ENCODE results near the gene WNK1.

DNA sequence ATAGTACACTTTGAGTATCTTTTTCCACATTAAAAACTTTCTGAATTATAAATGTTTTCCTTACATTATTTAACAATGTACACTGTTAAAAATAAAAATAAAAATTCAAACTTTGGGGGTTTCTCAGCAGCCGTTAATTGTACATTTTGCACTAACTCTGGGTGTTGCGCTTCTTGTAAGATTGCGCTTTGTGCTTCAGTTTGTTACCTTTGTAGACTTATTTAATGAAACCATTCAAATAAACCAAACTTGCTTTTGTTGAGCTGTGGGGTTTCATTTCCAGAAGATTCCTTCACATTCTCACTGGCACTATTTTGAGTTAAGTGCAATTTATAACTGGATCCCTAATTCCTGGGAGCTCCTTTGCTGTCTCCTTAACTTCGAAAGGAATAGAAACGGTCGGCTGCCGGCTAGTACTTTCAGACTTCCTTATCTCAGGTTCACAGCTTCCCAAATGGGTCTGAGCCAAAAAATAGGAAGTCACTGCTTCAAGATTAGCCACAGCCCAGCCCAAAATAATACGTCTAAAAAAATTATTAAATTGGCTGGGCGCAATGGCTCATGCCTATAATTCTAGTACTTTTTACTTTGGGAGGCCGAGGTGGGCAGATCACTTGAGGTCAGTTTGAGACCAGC is 158.9 kb downstream of the WNK1 start:
- no peak for TF ChIP-seq CEBPB (IDR thresholded peaks at IDR 0.05)
- TF ChIP-seq, protein P1, sequence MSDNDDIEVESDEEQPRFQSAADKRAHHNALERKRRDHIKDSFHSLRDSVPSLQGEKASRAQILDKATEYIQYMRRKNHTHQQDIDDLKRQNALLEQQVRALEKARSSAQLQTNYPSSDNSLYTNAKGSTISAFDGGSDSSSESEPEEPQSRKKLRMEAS (IDR thresholded peaks at IDR 0.05), result no peak
- no peak for TF ChIP-seq ESRRA (IDR thresholded peaks at IDR 0.05; ENCODE audit: borderline replicate concordance, low read length)
- no peak for TF ChIP-seq ZFP36 (IDR thresholded peaks at IDR 0.05; ENCODE audit: borderline replicate concordance, partially characterized antibody)
- no peak for TF ChIP-seq EP300 (IDR thresholded peaks at IDR 0.05)
- TF ChIP-seq, protein P2, sequence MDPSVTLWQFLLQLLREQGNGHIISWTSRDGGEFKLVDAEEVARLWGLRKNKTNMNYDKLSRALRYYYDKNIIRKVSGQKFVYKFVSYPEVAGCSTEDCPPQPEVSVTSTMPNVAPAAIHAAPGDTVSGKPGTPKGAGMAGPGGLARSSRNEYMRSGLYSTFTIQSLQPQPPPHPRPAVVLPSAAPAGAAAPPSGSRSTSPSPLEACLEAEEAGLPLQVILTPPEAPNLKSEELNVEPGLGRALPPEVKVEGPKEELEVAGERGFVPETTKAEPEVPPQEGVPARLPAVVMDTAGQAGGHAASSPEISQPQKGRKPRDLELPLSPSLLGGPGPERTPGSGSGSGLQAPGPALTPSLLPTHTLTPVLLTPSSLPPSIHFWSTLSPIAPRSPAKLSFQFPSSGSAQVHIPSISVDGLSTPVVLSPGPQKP (IDR thresholded peaks at IDR 0.05; ENCODE audit: low read depth, low read length), result no peak
- TF ChIP-seq POLR2A (IDR thresholded peaks at IDR 0.05; ENCODE audit: low read length), result no peak
- TF ChIP-seq, protein P3, sequence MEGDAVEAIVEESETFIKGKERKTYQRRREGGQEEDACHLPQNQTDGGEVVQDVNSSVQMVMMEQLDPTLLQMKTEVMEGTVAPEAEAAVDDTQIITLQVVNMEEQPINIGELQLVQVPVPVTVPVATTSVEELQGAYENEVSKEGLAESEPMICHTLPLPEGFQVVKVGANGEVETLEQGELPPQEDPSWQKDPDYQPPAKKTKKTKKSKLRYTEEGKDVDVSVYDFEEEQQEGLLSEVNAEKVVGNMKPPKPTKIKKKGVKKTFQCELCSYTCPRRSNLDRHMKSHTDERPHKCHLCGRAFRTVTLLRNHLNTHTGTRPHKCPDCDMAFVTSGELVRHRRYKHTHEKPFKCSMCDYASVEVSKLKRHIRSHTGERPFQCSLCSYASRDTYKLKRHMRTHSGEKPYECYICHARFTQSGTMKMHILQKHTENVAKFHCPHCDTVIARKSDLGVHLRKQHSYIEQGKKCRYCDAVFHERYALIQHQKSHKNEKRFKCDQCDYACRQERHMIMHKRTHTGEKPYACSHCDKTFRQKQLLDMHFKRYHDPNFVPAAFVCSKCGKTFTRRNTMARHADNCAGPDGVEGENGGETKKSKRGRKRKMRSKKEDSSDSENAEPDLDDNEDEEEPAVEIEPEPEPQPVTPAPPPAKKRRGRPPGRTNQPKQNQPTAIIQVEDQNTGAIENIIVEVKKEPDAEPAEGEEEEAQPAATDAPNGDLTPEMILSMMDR (IDR thresholded peaks at IDR 0.05), result no peak
- TF ChIP-seq SMC3 (IDR thresholded peaks at IDR 0.05), result no peak

Measured in A549 (cell line).